HEK293 (cell line): ENCODE data around the gene RNU5B-1.

Experiments used
- CTCF ChIA-PET: fragments of 350-600 bp; formaldehyde crosslinking; extraction: SDS; loops from one replicate; lab custom pipeline; 2021; ENCODE audit warnings: antibody characterized with exemption; lab: Yijun Ruan, JAX
- POLR2A ChIA-PET: fragments of 300-600 bp; formaldehyde crosslinking; extraction: SDS; loops from one replicate; lab custom pipeline; 2020; ENCODE audit warnings: antibody characterized with exemption, inconsistent platforms; lab: Yijun Ruan, JAX
- H3K27ac ChIP-seq: fragments of 200-500 bp; sonication (Bioruptor generic); 2 replicates; pipeline ENCODE4 v1.5.1; 2014; ENCODE audit warnings: low read depth, low read length, control low read depth, inconsistent platforms; ENCODE audit errors: extremely low read depth
- H3K36me3 ChIP-seq, 2 experiments: fragments of 200-500 bp in 1 of 2; sonication (Bioruptor generic) in 1 of 2; 1 replicate in 1 of 2; 2 replicates in 1 of 2; pipeline ENCODE4 v1.5.1; 2014 to 2017; ENCODE audit warnings: inconsistent platforms in 2 of 2, low read length in 2 of 2; ENCODE audit not compliant: control insufficient read depth in 2 of 2, insufficient read depth in 1 of 2
- H3K4me1 ChIP-seq: fragments of 200-500 bp; sonication (Bioruptor generic); 2 replicates; pipeline ENCODE4 v1.5.1; 2014; ENCODE audit warnings: mild to moderate bottlenecking, low read length, inconsistent platforms; ENCODE audit not compliant: control insufficient read depth, insufficient read depth
- H3K4me3 ChIP-seq: 2 replicates; pipeline ENCODE4 v1.5.1; 2011; ENCODE audit warnings: low read depth, mild to moderate bottlenecking, control low read depth, low read length, moderate library complexity
- H3K9me3 ChIP-seq: fragments of 200-500 bp; sonication (Bioruptor generic); 2 replicates; pipeline ENCODE4 v1.5.1; 2014; ENCODE audit warnings: low read depth, low read length, inconsistent platforms; ENCODE audit not compliant: control insufficient read depth, insufficient read depth
- EGR2 ChIP-seq: fragments of 450-650 bp; formaldehyde crosslinking; IDR thresholded peaks from 2 replicates; pipeline ENCODE4 v1.5.1; 2016; ENCODE audit warnings: low read depth, missing biosample characterization, missing genetic modification characterization
- KLF16 ChIP-seq: fragments of 450-650 bp; formaldehyde crosslinking; IDR thresholded peaks from 2 replicates; pipeline ENCODE4 v1.5.1; 2017; ENCODE audit warnings: missing biosample characterization, missing genetic modification characterization
- REPIN1 ChIP-seq: fragments of 450-650 bp; formaldehyde crosslinking; IDR thresholded peaks from 2 replicates; pipeline ENCODE4 v1.5.1; 2017; ENCODE audit warnings: missing biosample characterization, missing genetic modification characterization, low read depth
- SCRT2 ChIP-seq: fragments of 450-650 bp; formaldehyde crosslinking; IDR thresholded peaks from 2 replicates; pipeline ENCODE4 v1.5.1; 2016; ENCODE audit warnings: missing biosample characterization, missing genetic modification characterization
- ZBTB8A ChIP-seq: fragments of 450-650 bp; formaldehyde crosslinking; IDR thresholded peaks from 2 replicates; pipeline ENCODE4 v1.5.1; 2016; ENCODE audit warnings: missing biosample characterization, missing genetic modification characterization
- ZFHX2 ChIP-seq: fragments of 450-650 bp; formaldehyde crosslinking; conservative IDR thresholded peaks from 2 replicates; pipeline ENCODE4 v1.5.1; 2016; ENCODE audit warnings: missing biosample characterization, missing genetic modification characterization
- ZNF202 ChIP-seq: fragments of 450-650 bp; formaldehyde crosslinking; IDR thresholded peaks from 2 replicates; pipeline ENCODE4 v1.5.1; 2016; ENCODE audit warnings: missing biosample characterization, missing genetic modification characterization, borderline replicate concordance
- ZNF221 ChIP-seq: fragments of 450-650 bp; formaldehyde crosslinking; IDR thresholded peaks from 2 replicates; pipeline ENCODE4 v1.5.1; 2017; ENCODE audit warnings: missing biosample characterization, missing genetic modification characterization, borderline replicate concordance
- ZNF23 ChIP-seq: fragments of 450-650 bp; formaldehyde crosslinking; IDR thresholded peaks from 2 replicates; pipeline ENCODE4 v1.5.1; 2016; ENCODE audit warnings: missing biosample characterization, missing genetic modification characterization, borderline replicate concordance
- ZNF426 ChIP-seq: fragments of 450-650 bp; formaldehyde crosslinking; IDR thresholded peaks from 2 replicates; pipeline ENCODE4 v1.5.1; 2017; ENCODE audit warnings: missing biosample characterization, missing genetic modification characterization, mild to moderate bottlenecking, inconsistent platforms, moderate library complexity
- ZNF629 ChIP-seq: fragments of 450-650 bp; formaldehyde crosslinking; IDR thresholded peaks from 2 replicates; pipeline ENCODE4 v1.5.1; 2017; ENCODE audit warnings: missing biosample characterization, missing genetic modification characterization
- ZNF670 ChIP-seq: fragments of 450-650 bp; formaldehyde crosslinking; IDR thresholded peaks from 2 replicates; pipeline ENCODE4 v1.5.1; 2016; ENCODE audit warnings: missing biosample characterization, missing genetic modification characterization, low read depth
- ZNF776 ChIP-seq: fragments of 450-650 bp; formaldehyde crosslinking; IDR thresholded peaks from 2 replicates; pipeline ENCODE4 v1.5.0; 2017; ENCODE audit warnings: missing biosample characterization, missing genetic modification characterization, borderline replicate concordance
- TF ChIP-seq, protein P1 (sequence below): fragments of 450-650 bp; formaldehyde crosslinking; IDR thresholded peaks from 2 replicates; pipeline ENCODE4 v1.5.1; 2016; ENCODE audit warnings: missing biosample characterization, missing genetic modification characterization
- TF ChIP-seq, protein P2 (sequence below): fragments of 450-650 bp; formaldehyde crosslinking; IDR thresholded peaks from 2 replicates; pipeline ENCODE4 v1.5.1; 2016; ENCODE audit warnings: missing biosample characterization, missing genetic modification characterization
- TF ChIP-seq, protein P3 (sequence below): fragments of 450-650 bp; formaldehyde crosslinking; optimal IDR thresholded peaks from 2 replicates; pipeline ENCODE3; 2016; ENCODE audit warnings: missing biosample characterization, mild to moderate bottlenecking, missing genetic modification characterization
- TF ChIP-seq, protein P4 (sequence below): fragments of 450-650 bp; formaldehyde crosslinking; IDR thresholded peaks from 2 replicates; pipeline ENCODE4 v1.5.1; 2016; ENCODE audit warnings: missing biosample characterization, missing genetic modification characterization
- TF ChIP-seq, protein P5 (sequence below): fragments of 450-650 bp; formaldehyde crosslinking; conservative IDR thresholded peaks from 2 replicates; pipeline ENCODE4 v1.5.1; 2016; ENCODE audit warnings: low read depth, missing biosample characterization, missing genetic modification characterization

RNU5B-1 gene

DNA sequence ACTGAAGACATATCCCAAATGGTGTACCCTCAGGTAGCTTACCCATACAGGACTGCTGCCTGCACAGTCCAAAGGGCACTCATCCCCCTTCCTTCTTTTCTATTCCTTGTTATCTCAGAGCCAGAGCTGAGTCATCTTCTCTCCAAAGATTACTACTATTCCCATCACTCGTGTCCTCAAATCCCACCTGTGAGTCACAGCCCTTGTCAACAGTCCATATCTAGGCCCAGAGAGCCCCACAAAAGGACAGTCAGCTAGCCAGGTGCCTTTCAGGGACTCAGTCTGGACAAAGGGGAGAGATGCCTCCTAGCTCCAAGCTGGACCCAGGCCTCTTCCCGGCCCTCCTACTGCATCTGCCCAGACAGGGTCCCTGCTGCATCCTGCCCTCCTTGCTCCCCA is 28.8 kb upstream of the RNU5B-1 start (continued):
- TF ChIP-seq, protein P1, sequence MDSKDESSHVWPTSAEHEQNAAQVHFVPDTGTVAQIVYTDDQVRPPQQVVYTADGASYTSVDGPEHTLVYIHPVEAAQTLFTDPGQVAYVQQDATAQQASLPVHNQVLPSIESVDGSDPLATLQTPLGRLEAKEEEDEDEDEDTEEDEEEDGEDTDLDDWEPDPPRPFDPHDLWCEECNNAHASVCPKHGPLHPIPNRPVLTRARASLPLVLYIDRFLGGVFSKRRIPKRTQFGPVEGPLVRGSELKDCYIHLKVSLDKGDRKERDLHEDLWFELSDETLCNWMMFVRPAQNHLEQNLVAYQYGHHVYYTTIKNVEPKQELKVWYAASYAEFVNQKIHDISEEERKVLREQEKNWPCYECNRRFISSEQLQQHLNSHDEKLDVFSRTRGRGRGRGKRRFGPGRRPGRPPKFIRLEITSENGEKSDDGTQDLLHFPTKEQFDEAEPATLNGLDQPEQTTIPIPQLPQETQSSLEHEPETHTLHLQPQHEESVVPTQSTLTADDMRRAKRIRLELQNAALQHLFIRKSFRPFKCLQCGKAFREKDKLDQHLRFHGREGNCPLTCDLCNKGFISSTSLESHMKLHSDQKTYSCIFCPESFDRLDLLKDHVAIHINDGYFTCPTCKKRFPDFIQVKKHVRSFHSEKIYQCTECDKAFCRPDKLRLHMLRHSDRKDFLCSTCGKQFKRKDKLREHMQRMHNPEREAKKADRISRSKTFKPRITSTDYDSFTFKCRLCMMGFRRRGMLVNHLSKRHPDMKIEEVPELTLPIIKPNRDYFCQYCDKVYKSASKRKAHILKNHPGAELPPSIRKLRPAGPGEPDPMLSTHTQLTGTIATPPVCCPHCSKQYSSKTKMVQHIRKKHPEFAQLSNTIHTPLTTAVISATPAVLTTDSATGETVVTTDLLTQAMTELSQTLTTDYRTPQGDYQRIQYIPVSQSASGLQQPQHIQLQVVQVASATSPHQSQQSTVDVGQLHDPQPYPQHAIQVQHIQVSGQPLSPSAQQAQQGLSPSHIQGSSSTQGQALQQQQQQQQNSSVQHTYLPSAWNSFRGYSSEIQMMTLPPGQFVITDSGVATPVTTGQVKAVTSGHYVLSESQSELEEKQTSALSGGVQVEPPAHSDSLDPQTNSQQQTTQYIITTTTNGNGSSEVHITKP (tag by site-specific recombination) = peak; percentile 39; the same call in 1 of the 2 replicates
- TF ChIP-seq ZBTB8A (tag by site-specific recombination) = no peak
- TF ChIP-seq, protein P2, sequence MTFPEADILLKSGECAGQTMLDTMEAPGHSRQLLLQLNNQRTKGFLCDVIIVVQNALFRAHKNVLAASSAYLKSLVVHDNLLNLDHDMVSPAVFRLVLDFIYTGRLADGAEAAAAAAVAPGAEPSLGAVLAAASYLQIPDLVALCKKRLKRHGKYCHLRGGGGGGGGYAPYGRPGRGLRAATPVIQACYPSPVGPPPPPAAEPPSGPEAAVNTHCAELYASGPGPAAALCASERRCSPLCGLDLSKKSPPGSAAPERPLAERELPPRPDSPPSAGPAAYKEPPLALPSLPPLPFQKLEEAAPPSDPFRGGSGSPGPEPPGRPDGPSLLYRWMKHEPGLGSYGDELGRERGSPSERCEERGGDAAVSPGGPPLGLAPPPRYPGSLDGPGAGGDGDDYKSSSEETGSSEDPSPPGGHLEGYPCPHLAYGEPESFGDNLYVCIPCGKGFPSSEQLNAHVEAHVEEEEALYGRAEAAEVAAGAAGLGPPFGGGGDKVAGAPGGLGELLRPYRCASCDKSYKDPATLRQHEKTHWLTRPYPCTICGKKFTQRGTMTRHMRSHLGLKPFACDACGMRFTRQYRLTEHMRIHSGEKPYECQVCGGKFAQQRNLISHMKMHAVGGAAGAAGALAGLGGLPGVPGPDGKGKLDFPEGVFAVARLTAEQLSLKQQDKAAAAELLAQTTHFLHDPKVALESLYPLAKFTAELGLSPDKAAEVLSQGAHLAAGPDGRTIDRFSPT (tag by site-specific recombination) = 0 out of 2 replicates have a peak, but pooled peaks have one; percentile 48
- TF ChIP-seq ZNF23 (tag by site-specific recombination) = no peak
- TF ChIP-seq, protein P3, sequence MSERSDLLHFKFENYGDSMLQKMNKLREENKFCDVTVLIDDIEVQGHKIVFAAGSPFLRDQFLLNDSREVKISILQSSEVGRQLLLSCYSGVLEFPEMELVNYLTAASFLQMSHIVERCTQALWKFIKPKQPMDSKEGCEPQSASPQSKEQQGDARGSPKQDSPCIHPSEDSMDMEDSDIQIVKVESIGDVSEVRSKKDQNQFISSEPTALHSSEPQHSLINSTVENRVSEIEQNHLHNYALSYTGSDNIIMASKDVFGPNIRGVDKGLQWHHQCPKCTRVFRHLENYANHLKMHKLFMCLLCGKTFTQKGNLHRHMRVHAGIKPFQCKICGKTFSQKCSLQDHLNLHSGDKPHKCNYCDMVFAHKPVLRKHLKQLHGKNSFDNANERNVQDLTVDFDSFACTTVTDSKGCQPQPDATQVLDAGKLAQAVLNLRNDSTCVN (tag by site-specific recombination) = no peak
- peak; percentile 40 for TF ChIP-seq SCRT2 (tag by site-specific recombination)
- peak; percentile 72 for TF ChIP-seq ZNF629 (tag by site-specific recombination)
- no peak for TF ChIP-seq REPIN1 (tag by site-specific recombination)
- no peak for TF ChIP-seq ZNF776 (tag by site-specific recombination)

DNA sequence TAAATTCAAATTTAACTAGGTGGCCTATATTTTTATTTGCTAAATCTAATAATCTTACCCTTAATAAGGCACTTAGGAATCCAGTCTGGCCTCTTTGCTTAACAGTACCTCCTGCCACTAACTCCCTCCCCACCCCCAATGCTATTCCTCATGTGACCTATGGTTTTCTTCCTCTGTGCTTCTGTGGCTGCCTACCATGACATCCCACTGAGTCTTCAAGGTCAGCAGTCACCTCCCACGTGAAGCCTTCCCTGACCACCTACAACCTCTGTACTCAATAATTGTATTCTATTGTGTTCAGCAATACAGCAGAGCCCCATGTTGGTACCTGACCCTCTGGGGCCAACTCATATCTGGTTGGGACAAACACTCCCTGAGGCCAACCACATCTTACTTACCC is 27.5 kb upstream of the RNU5B-1 start:
- no peak overlapping the region for H3K4me3 ChIP-seq
- no peaks in the 10 kb centered on the region for H3K4me1 ChIP-seq
- H3K27ac ChIP-seq = no peak overlapping the region
- TF ChIP-seq EGR2 (tag by site-specific recombination) (peak; percentile 88), ZNF426 (tag by site-specific recombination) (no peak), ZFHX2 (tag by site-specific recombination) (peak; percentile 69)
- no peaks in the 10 kb centered on the region; a peak in 1 of 3 replicates for H3K36me3 ChIP-seq
- no peaks in the 10 kb centered on the region for H3K9me3 ChIP-seq
- ChIA-PET CTCF (interaction anchor here (2.9 kb wide), 1 partner anchor 10 kb away, joined by 10 read pairs; the partner anchor contains the start of gene PARP16), POLR2A (interaction anchor here (2.0 kb wide), 1 partner anchor 10 kb away, joined by 9 read pairs; the partner anchor contains the start of gene PARP16)

DNA sequence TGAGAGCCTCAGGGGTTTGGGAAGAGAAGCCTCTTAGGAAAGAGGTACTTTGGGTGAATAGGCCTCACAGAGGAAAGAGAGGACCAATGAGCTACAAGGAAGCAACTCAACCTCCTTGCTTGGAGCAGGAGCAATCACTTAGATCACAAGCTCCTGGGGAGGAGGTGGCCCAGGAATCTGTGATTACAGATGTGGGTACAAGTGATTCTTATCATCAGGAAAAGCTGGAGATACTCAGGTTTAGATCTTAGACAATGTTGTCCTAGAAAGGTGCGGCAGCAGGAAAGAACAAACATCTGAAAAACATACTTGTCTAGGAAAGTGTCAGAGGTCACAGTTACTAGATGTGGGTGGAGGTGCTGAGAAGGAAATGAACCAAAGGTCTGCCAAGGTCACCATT is 26.0 kb upstream of the RNU5B-1 start:
- CTCF ChIA-PET = interaction anchor here (0.6 to 2.9 kb wide), 5 partner anchors 8 to 336 kb away, joined by 3 to 17 read pairs (median 7); partner anchors contain the start of gene PARP16
- Histone ChIP-seq H3K36me3 (peaks cover 0 to 3% of the 10 kb centered on the region in 2 experiments; a peak in 2 of 3 replicates), H3K27ac (no peak overlapping the region), H3K9me3 (no peaks in the 10 kb centered on the region), H3K4me1 (no peaks in the 10 kb centered on the region), H3K4me3 (no peak overlapping the region)
- POLR2A ChIA-PET = interaction anchor here (2.0 kb wide), 1 partner anchor 8 kb away, joined by 9 read pairs; the partner anchor contains the start of gene PARP16
- TF ChIP-seq, protein P4, sequence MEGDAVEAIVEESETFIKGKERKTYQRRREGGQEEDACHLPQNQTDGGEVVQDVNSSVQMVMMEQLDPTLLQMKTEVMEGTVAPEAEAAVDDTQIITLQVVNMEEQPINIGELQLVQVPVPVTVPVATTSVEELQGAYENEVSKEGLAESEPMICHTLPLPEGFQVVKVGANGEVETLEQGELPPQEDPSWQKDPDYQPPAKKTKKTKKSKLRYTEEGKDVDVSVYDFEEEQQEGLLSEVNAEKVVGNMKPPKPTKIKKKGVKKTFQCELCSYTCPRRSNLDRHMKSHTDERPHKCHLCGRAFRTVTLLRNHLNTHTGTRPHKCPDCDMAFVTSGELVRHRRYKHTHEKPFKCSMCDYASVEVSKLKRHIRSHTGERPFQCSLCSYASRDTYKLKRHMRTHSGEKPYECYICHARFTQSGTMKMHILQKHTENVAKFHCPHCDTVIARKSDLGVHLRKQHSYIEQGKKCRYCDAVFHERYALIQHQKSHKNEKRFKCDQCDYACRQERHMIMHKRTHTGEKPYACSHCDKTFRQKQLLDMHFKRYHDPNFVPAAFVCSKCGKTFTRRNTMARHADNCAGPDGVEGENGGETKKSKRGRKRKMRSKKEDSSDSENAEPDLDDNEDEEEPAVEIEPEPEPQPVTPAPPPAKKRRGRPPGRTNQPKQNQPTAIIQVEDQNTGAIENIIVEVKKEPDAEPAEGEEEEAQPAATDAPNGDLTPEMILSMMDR (tag by site-specific recombination) = no peak
- TF ChIP-seq, protein P5, sequence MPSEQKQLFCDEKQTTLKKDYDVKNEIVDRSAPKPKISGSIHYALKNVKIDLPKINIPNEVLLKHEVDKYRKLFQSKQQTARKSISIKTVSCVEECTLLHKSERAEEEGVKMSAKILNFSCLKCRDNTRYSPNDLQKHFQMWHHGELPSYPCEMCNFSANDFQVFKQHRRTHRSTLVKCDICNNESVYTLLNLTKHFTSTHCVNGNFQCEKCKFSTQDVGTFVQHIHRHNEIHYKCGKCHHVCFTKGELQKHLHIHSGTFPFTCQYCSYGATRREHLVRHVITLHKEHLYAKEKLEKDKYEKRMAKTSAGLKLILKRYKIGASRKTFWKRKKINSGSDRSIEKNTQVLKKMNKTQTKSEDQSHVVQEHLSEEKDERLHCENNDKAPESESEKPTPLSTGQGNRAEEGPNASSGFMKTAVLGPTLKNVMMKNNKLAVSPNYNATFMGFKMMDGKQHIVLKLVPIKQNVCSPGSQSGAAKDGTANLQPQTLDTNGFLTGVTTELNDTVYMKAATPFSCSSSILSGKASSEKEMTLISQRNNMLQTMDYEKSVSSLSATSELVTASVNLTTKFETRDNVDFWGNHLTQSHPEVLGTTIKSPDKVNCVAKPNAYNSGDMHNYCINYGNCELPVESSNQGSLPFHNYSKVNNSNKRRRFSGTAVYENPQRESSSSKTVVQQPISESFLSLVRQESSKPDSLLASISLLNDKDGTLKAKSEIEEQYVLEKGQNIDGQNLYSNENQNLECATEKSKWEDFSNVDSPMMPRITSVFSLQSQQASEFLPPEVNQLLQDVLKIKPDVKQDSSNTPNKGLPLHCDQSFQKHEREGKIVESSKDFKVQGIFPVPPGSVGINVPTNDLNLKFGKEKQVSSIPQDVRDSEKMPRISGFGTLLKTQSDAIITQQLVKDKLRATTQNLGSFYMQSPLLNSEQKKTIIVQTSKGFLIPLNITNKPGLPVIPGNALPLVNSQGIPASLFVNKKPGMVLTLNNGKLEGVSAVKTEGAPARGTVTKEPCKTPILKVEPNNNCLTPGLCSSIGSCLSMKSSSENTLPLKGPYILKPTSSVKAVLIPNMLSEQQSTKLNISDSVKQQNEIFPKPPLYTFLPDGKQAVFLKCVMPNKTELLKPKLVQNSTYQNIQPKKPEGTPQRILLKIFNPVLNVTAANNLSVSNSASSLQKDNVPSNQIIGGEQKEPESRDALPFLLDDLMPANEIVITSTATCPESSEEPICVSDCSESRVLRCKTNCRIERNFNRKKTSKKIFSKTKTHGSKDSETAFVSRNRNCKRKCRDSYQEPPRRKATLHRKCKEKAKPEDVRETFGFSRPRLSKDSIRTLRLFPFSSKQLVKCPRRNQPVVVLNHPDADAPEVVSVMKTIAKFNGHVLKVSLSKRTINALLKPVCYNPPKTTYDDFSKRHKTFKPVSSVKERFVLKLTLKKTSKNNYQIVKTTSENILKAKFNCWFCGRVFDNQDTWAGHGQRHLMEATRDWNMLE (tag by site-specific recombination) = no peak
- TF ChIP-seq ZNF202 (tag by site-specific recombination) (no peak), KLF16 (no peak), ZNF629 (tag by site-specific recombination) (no peak), ZNF221 (tag by site-specific recombination) (no peak), ZNF670 (tag by site-specific recombination) (no peak)
